Type B pancreatic cell (in vitro differentiated cells): ENCODE results near the gene SLC6A2. TPM values are rescaled to one million over a fixed set of nuclear protein-coding genes. Genes with fewer than 3 reads are reported as not detected.

ENCODE experiments used
- DNase-seq: peaks from one replicate; pipeline ENCODE4 v3.0.0; 2021; ENCODE audit warnings: mixed read lengths; ENCODE audit not compliant: unreplicated experiment; ENCODE audit errors: extremely low spot score
- H3K27ac Mint-ChIP-seq: 2 replicates; pipeline ENCODE4 v1.8.0; 2021; ENCODE audit warnings: mild to moderate bottlenecking, mixed read lengths
- H3K27me3 Mint-ChIP-seq: 2 replicates; pipeline ENCODE4 v1.8.0; 2021; ENCODE audit warnings: mixed read lengths
- H3K36me3 Mint-ChIP-seq: 2 replicates; pipeline ENCODE4 v1.8.0; 2021; ENCODE audit warnings: mixed read lengths
- H3K4me1 Mint-ChIP-seq: one replicate; pipeline ENCODE4 v1.8.0; 2021; ENCODE audit warnings: mixed read lengths; ENCODE audit not compliant: unreplicated experiment
- H3K4me3 Mint-ChIP-seq: 2 replicates; pipeline ENCODE4 v1.8.0; 2021; ENCODE audit warnings: mild to moderate bottlenecking, mixed read lengths
- H3K9me3 Mint-ChIP-seq: 2 replicates; pipeline ENCODE4 v1.8.0; 2021; ENCODE audit warnings: mixed read lengths
- CTCF ChIP-seq: fragments of 200-600 bp; sonication (generic); conservative IDR thresholded peaks from 2 replicates; pipeline ENCODE4 v1.5.0; 2021; ENCODE audit warnings: antibody characterized with exemption, mild to moderate bottlenecking
- total RNA-seq: library from RNA; stranded (reverse); gene quantifications from 2 replicates; pipeline ENCODE4 v1.2.1, GENCODE V29; 2021; ENCODE audit warnings: low replicate concordance

The SLC6A2 gene
- total RNA-seq, 1 donor from 2014 or later, result 5.7 TPM

DNA sequence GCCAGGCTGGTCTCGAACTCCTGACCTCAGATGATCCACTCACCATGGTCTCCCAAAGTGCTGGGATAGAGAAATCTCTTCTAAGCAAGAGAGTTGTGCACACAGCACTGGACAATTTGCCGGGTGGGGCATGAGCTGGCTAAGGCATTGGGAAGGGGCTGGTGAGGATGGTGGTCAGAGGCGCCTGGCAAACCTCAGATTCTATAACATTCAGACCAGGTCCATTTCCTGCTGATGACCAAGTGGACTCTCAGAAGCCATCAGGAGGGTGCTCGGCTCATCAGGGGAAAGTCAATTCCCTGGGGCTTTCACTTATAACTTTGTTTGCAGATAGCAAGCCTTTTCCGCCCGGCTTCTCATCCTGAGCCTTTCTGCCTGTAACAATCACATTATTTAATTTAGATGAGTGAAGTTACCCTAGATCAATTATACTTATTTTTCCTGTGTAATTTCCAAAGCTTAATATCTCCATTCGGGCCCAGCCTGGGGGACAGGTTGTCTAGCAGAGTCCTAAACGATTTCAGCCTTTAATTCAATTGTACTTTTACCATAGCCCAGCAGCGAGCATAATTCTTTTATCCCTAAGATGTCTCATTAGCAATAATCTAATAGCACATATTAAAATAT lies 15.0 kb upstream of the SLC6A2 start:
- Mint-ChIP-seq H3K4me3 (no peak overlapping the region), H3K27me3 (peaks cover 17% of the 10 kb centered on the region), H3K27ac (no peak overlapping the region), H3K9me3 (no peaks in the 10 kb centered on the region), H3K4me1 (peaks cover 11% of the 10 kb centered on the region), H3K36me3 (no peaks in the 10 kb centered on the region)
- no peak for TF ChIP-seq CTCF
- DNase-seq, result no peak

DNA sequence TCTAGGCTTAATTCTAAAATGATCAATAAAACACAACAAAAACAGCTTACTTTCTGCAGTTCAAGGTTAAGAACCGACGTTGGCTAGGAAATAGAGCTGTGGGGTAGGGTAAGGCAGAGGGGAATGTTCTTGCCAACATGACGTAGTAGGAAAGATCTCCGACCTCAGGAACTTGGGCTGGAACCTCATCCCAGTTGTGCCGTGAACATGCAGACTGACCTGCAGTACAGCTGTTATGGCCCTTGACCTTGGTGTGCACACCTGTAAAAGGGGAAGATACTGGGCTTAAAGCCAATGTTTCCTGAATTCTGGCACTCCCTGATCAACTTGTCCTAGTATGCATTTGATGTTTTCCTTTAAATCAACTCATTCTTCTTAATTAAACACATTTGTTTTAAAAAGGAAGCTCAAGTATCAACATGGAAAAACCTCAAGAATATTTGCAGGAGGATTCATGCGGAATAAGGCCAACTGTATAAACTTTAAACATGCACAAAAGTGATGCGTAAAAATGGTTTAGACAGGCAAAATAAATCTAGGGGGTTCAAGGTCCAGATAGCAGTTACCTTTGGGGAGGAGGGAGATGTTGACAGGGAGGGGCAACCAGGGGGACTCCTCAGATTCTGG lies 14.2 kb upstream of the SLC6A2 start:
- no peak for DNase-seq
- H3K36me3 Mint-ChIP-seq, result no peaks in the 10 kb centered on the region
- H3K27me3 Mint-ChIP-seq, result peaks cover 23% of the 10 kb centered on the region
- H3K4me1 Mint-ChIP-seq, result peaks cover 11% of the 10 kb centered on the region
- no peak overlapping the region for H3K4me3 Mint-ChIP-seq
- no peaks in the 10 kb centered on the region for H3K9me3 Mint-ChIP-seq
- no peak overlapping the region for H3K27ac Mint-ChIP-seq
- TF ChIP-seq CTCF, result no peak

DNA sequence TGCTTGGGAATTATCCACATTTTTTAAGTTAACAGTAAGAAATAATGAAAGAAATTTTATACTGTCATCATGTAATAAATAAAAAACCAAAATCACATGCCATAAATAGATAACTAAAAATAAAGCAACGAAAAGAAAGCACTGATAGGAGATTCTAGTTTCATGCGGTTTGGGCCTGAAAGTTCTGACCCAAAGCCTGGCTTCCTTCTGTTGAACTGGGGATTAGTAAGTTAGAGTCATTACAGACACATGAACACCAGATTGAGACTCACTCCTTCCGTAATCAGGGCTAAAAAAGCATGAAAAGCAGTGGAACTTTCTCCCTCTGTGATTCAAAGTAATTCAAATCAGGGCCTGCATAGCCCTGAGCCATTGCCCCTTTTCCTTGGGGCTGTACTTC lies 13.2 kb upstream of the SLC6A2 start:
- no peak for DNase-seq
- Mint-ChIP-seq H3K36me3 (no peaks in the 10 kb centered on the region), H3K4me3 (no peak overlapping the region), H3K9me3 (no peaks in the 10 kb centered on the region), H3K27ac (no peak overlapping the region), H3K27me3 (peaks cover 27% of the 10 kb centered on the region), H3K4me1 (peaks cover 2% of the 10 kb centered on the region)
- no peak for TF ChIP-seq CTCF

DNA sequence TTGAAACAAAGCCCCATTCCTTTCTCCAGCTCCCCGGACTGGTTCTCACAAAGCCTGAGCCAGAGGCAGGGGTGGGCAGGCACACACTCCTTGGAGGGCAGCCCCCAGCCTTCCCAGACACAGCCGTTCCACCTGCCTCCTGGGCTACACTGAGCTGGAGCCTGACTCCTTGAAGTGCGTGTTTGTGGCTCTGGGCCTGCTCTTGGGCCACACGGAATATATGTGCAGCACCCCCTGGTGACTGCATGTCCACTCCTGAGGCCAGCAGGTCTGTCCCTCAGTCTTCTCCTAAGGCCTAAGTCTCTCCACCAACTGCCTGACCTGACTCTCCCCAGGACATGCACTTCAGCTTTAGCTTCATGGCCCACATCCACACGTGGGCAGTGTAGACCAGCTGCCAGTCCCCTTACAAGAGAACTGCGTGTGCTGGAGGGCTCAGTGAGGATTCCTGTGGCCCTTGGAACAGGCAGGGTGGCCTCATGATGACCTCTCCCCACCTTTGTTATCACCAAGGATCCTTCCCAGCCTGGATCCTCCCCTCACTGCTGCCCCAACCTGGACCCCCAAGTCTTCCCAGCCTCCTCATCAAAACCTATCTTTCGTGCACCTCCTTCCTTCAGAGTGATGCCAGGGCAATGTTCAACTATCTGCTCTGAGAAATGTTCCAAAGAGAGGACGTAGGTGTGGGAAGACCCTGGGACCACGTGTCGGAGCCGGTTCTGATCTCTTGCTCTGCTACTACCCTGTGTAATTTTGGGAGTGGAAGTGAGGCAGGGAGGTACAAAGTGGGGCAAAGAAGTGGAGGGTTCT lies 12.4 kb upstream of the SLC6A2 start:
- Mint-ChIP-seq H3K4me3 (no peak overlapping the region), H3K4me1 (no peaks in the 10 kb centered on the region), H3K9me3 (no peaks in the 10 kb centered on the region), H3K27ac (no peak overlapping the region), H3K36me3 (no peaks in the 10 kb centered on the region), H3K27me3 (peaks cover 31% of the 10 kb centered on the region)
- peak; percentile 55 for DNase-seq
- no peak for TF ChIP-seq CTCF

DNA sequence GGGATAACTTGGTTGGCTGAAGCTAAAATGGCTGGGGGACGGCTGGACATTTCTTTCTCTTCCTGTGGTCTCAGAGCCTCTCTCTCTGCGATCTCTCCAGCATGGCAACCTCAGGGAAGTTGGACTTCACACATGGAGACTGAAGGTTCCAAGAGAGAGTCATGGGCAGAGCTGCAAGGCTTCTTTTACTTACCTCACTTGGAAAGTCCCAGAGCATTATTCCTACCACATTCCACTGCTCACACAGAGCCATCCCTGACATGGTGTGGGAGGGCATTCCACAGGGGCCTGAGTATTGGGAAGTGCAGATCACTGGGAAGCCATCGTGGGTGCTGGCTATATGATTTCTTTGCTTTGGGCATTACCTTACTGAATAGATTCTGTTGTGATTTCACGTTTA lies 9.8 kb upstream of the SLC6A2 start:
- H3K36me3 Mint-ChIP-seq, result no peaks in the 10 kb centered on the region
- TF ChIP-seq CTCF, result no peak
- no peak overlapping the region for H3K4me3 Mint-ChIP-seq
- peaks cover 43% of the 10 kb centered on the region for H3K27me3 Mint-ChIP-seq
- no peak for DNase-seq
- H3K27ac Mint-ChIP-seq, result no peak overlapping the region
- no peaks in the 10 kb centered on the region for H3K4me1 Mint-ChIP-seq
- no peaks in the 10 kb centered on the region for H3K9me3 Mint-ChIP-seq
